DMS 273 treated with DMSO at 0.1 percent for 48 hours (cell line): ENCODE measurements around the gene ZNF831.

Source experiments
- DNase-seq: peaks from one replicate; lab custom pipeline; 2025; lab: John Stamatoyannopoulos, UW

ZNF831 gene

GRCh38 chr20:59141818-59142581 lies 21.6 kb upstream of the ZNF831 start:
- no peak for DNase-seq

DNA sequence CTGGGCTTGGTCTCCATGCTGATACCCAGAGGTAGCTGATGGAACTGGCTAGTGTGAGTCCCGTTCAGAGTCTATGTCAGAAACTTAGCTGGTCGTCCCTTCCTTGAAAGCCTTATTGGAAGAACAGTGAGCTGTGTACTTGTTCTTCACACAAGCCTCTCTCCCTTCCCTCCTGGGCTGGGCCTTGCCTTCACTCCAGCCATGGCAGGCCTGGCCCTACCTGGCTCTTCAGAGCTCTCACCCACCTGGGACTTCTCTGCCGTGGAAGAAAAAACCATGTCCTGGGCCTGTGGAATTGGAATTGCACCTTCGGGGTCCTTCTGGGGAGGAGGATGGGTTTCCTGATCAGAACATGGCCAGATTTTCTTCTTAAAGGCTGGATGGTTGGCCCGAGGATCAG lies 20.3 kb upstream of the ZNF831 start:
- no peak for DNase-seq

DNA sequence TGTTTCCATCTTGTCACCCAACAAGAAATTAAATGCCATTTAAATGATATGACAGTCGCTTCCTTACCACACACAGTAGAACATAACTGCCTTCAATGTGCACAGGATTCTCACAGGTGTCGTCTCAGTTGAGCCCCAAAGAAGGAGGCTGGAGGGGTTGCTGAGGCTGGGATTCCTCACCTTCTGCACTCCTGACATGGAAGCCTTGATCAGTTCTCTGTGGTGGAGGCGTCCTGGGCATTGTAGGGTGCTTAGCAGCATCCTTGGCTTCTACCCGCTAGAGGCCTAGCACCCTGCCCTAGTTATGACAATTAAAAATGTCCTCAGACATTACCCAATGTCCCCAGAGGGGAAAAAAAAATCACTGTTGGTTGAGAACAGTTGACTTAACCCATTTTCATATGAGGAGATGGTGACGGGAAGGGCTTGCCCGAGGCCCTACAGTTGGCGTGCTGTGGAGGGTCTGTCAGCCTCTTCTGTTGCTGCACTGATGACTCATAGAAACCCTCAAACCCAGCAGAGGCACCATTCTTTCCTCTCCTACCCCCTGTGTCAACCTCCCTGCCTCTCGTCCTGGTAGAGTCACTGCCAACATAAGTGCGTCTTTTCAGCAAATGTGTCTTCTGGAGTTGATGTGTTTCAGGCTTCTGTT lies 19.3 kb upstream of the ZNF831 start:
- no peak for DNase-seq

DNA sequence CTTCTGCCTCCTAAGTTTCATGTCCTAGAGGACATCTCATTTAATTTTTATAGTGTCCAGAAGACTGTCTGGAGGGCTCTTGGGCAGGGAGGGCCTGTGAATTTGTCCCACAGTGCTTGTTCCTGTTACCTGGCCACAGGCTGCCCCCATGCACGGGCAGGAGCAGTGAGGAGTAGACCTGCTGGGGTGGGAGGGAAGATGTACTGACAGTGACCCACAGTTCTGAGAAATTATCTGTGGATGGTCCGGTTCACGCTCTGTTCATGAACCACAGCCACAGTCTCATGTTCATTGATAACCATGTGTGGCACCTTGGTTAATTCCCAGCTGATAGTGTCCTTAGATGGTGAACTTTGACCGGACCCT lies 18.8 kb upstream of the ZNF831 start:
- no peak for DNase-seq

GRCh38 chr20:59145247-59145923 lies 18.2 kb upstream of the ZNF831 start:
- DNase-seq = no peak

DNA sequence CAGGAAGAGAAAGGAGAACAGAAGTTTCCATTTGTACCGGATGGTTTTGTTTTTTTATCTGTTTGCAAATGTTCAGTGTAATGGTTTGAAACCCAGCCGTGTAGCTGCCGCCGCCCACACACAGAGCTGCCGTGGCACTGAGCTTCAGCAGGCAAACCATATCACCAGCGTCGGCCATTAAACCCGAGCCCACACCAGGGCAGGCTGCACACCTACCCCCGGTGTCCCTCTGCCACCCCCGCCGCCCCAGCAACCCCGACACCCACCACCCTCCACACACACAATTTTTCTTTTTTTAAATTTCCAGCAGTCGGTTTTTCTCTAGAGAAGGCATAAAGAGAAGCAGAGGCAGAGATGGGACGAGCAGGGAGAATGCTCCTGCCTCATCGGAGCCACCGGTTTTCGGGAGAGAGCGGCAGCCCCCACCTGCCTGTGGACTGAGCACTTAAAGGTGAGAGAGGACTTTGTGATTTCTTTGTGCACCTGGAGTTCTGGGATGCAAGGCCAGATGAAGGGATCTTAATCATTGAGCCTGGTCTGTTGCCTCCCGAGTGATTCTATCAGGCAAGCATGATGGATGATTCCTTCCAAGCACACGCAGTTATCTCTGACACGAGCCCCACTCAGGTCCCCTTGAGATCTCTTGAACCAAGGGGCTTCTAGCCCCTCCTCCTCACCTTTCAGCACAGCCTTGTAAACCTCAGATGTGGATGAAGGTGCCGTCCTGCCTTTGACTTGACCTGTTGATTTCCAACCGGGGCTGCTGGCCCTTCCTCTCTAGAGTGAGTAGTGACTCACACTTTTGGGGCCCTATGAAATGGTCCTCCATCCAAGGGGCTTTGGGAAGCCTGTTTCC lies 17.5 kb upstream of the ZNF831 start:
- DNase-seq = no peak

DNA sequence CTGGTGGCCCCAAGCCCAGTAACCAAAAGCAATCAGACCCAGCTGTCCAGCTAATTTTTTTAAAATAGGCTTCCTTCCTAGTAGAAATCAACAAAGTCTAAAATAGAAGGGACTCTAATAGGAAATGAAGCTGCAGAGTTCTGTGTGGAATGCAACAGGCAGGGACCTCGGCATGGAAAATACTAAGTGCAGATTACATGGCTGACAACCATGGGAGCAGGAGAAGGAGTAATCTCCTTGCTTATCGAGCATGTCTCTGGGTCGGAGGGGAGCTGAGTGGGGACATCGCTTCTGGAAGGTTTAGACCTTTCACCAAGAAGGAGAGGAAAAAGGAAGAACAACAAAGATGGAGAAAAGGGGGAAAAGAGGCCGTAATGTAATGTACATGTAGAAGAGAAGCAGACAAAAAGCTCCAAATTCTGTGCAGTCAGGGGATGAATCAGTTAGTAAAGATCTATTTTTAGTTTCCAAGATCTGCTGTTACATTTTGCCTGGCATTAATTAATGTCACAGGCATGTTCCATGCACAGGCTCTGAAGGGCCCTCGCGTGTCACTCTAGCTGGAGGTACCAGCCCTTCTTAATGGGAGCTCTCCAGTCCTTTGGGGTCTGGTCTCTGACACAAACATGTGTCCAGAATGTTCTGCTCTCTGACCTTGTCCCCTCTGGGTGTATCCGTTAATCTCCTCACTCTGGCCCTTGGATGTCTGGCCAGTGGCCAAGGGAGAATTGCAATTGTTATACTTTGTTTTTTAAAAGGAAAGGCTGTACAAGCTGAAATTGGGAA lies 16.6 kb upstream of the ZNF831 start:
- DNase-seq = no peak

DNA sequence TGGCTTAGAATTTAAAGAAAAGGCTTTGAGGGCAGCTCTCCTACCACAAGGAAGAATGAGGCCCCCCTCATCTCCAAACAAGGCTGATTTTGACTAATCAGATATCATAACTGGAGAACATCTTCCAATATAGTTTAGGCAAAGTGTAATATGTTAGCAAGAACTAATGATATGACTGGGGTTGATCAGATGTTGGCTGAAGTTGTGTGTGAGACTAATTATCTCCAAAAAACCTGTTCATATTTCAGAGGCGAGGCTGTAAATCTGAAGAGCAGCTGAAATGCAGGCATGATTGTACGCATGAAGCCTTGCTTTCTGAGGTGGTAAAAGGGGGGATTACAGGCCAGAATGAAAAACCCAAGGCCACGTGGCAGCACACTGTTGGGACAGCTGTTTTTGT lies 16.0 kb upstream of the ZNF831 start:
- no peak for DNase-seq

DNA sequence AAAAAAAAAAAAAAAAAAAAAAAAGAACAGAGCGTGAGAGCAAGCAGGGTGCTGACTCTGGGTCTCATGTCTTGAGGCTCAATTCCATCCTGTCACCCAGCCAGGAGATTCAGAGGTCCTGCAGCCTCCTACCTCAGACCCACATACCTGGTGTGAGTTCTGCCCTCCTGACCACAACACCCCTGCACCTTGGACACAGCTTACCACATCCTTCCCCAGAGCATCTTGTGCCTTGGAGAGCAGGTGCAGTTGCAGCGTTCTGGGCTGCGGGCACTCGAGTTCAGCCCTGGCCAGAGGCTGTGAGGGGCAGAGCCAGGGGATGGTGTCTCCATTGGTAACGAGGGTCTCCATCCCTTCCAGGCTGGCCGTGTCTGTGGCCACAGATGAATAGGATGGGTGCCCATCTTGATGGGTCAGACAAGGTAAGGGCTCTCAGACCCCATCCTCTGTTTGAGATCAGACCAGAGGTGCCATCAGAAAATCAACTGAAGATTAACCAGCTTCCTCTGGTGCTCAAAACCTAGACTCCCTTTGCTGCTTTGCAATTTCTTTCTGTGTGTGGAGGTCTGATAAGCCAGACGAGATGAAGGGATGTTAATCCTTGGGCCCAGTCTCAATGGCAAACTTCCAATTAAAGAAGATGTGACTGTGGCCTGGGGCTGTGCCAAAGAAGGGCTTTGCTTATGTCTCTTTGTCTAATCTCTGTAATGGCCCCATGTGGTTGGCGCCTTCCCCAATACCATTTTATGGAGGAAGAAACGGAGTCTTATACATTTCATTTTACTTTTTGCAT lies 14.7 kb upstream of the ZNF831 start:
- no peak for DNase-seq

DNA sequence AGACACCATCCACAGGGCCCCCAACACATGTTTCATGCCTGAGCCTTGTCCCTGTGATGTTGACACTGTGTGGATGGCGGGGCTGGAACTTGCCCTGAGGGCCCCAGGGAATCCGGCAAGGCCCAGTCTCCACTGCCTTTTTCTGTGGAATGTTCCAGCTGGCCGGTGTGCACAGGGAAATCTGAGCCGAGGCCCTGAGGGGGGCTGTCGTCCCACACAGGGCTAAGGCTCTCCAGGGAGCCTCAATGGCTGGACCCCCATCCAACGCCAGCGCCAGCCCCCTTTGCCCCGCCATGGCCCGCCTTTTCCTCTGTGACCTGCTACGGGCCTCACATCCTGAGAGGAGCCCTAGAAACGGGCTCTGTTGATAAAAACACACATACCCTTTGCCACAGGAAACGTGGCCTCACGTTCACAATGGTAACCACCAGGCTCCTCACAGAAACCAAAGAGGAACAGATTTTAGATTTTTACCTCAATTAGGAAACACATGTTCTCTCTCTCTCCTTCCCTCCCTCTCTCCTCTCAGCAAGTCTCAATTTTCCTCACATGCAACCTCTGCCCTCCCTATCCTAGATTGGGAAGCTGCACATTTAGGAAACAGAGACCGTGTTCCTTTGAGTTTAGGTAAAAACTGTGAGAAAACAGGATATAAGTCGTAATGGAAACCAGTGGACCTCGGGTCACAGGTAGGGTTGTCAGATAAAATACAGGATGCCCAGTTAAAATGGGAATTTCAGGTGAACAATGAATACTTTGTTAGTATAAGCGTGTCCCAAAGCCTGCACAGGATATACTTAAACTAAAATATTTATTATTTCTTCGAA lies 13.7 kb upstream of the ZNF831 start:
- no peak for DNase-seq

GRCh38 chr20:59150821-59151251 lies 12.8 kb upstream of the ZNF831 start:
- DNase-seq = no peak

DNA sequence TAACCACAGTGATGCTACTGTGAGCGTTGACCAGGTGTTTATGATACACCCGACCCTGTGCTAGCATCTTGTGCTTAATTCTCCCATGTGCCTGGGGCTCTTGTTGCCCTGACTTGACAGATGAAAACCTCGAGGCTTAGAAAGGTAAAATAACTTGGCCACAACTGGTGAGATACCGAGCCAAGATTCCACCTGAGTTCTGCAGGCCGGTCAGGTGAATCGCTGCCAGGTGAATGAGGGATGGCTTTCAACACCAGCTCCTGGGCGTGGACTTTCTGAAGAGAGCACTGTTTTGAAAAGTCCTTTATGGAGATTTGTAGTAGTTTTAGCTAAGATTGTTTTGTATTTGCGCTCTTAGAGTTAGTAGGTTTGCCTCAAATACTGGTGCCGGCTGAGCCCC lies 12.2 kb upstream of the ZNF831 start:
- DNase-seq = no peak

DNA sequence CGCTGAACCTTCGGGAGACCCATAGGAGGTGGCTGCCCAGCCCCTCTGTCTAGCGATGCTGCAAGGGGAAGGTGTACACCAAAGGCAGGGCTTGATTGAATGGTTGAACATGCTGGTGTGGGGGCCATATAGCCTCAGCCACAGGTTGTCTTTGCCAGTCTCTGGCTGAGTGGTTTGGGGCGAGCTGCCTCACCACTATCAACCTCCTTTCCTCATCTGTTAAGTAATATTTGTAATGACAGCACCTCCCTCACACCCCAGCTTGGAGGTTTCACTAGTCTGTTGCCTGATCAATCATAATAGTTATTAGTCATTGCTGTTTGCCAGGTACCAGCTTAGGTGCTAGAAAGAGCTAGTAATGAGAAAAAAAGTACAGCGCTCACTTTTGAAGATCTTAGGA lies 11.8 kb upstream of the ZNF831 start:
- DNase-seq = no peak

DNA sequence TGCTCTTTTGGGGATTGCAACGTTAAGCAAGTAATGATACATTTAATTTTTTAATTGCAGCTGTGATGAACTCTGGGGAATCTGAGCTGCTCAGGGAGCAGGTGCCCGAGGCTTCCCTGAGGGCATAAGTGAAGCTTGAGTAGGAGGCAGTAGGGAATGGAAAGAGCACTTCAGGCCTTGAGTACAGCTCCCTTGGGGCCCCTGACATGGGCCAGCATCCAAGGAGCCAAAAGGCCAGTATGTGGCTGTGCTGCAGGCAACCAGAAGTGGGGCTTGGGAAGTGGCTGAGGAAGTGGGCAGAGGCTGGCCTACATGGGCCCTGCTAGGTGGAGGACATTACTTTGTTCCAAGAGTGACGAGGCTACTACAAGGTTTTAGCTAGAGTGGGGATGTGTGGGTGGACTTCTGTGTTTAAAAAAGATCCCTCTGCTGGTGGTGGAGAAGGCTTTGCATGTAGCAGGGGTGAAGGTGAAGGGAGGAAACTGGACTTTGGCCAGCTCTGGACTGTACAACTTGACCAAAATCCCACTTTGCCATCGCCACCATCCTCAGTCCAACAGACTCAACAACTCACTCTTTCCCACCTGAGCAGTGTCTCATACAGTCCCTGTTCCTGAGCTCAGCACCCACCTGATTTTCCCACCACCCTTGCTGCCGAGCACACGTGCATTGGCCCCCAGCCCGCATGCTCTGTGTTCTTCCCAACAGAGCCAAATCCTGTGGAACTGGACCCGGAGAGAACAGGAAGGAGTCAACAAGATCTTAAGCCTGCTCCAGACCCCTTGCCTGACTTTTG lies 10.9 kb upstream of the ZNF831 start:
- no peak for DNase-seq

DNA sequence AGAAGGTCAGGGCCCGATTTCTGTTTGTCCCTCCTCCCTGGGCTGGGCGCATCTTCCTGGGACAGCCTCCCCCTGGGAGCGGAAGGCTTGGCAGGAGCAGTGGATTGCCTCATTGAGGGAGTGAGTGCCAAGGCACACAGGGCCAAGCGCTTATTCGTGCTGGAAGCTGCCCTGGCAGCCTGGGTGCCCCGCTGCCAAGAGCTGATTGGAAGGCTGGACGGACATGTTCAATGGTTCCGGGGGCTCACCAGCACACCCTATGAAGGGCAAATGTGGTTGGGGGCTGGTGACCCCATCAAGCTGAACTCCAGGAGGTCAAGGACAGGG lies 10.3 kb upstream of the ZNF831 start:
- no peak for DNase-seq

GRCh38 chr20:59153832-59154231 lies 9.8 kb upstream of the ZNF831 start:
- no peak for DNase-seq

DNA sequence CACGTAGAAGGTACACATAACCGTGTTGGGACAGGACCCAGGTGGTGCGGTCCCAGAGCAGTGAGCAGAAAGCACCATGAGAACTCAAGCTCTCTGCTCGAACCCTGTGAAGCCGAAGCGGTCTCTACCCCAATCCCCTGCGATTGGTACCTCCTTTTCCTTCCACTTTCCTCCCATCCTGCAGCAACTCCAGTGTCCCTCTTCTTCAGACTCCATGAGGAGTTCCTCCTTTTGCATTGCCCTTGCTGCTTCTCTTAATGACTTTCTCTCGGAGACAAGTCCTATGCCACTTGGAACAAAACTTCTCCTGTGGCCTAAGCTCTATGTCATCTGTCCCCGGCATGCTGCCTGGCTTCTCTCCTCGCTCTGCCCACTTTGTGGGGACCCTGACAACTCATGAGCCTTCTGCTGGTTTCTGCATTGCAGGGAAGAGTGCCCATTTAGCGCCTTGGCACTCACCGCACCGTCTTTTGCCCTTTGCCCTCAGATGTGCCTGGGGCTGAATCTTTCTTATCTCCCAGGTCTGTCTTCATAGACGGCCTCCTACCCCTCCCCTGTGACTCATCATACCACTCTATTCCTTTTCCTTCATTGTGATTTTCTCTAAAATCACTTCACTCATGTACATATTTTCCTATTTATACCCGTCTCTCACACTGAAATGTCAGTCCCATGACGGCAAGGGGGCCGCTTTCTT lies 9.2 kb upstream of the ZNF831 start:
- DNase-seq = no peak

GRCh38 chr20:59157064-59157463 lies 6.6 kb upstream of the ZNF831 start:
- no peak for DNase-seq

DNA sequence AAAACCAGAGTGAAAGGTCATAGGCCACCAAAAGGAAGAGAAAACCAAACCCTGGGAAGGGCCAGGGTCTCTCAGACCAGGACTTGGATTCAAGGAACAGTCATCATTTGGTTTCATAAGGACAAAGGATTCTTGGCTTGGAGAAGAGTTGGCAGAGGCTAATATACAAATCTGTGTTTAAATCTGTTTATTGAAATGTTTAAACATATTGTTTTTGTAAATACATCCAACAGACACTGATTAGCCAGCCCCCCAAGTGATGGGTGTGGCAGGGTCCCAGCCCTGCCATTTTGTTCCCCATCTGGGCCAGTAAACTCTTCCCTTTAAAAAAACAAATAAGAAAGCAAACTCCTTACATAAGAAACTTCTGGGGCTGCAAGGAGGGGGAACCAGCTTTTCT lies 6.1 kb upstream of the ZNF831 start:
- no peak for DNase-seq
